SU-DHL-6 (cell line): ENCODE results near the gene CLCA1.

Experiments used
- H2AFZ ChIP-seq: fragments of 200-600 bp; sonication (generic); 2 replicates; pipeline ENCODE4 v1.6.1; 2014; ENCODE audit warnings: low read depth, mild to moderate bottlenecking, moderate library complexity, mixed read lengths, antibody characterized with exemption, low read length; ENCODE audit not compliant: severe bottlenecking
- H3F3A ChIP-seq: fragments of 200-600 bp; shearing (Covaris generic); 2 replicates; pipeline ENCODE4 v1.6.0; 2016; ENCODE audit warnings: antibody characterized with exemption, mild to moderate bottlenecking; ENCODE audit not compliant: insufficient read depth
- H3K27ac ChIP-seq: fragments of 200-600 bp; sonication (generic); 2 replicates; pipeline ENCODE4 v1.5.1; 2016; ENCODE audit warnings: low read depth, mild to moderate bottlenecking, low read length, moderate library complexity, mixed read lengths
- H3K27me3 ChIP-seq: fragments of 200-600 bp; sonication (generic), shearing (Covaris generic); 2 replicates; pipeline ENCODE4 v1.6.0; 2014; ENCODE audit warnings: mild to moderate bottlenecking, low read length
- H3K36me3 ChIP-seq: fragments of 200-600 bp; sonication (generic); 2 replicates; pipeline ENCODE4 v1.6.1; 2014; ENCODE audit warnings: mild to moderate bottlenecking, low read length, mixed read lengths
- H3K4me2 ChIP-seq: fragments of 300-600, 200-600 bp; shearing (Covaris generic), sonication (generic); 2 replicates; pipeline ENCODE4 v1.6.0; 2014; ENCODE audit warnings: low read length, low read depth, mild to moderate bottlenecking; ENCODE audit not compliant: poor library complexity, severe bottlenecking
- H3K4me3 ChIP-seq: fragments of 200-600 bp; sonication (generic); 2 replicates; pipeline ENCODE4 v1.5.1; 2014; ENCODE audit warnings: antibody characterized with exemption, low read length, mild to moderate bottlenecking, mixed read lengths; ENCODE audit not compliant: insufficient read depth, poor library complexity, severe bottlenecking
- H3K79me2 ChIP-seq: fragments of 200-600 bp; sonication (generic); 2 replicates; pipeline ENCODE4 v1.6.1; 2014; ENCODE audit warnings: mild to moderate bottlenecking, low read length, moderate library complexity; ENCODE audit not compliant: insufficient read depth
- H3K9ac ChIP-seq: fragments of 200-600 bp; sonication (generic); 2 replicates; pipeline ENCODE4 v1.7.0; 2014; ENCODE audit warnings: mild to moderate bottlenecking, low read length
- H3K9me2 ChIP-seq: fragments of 200-600 bp; sonication (generic); replicated peaks from 2 replicates; pipeline ENCODE4 v1.6.1; 2014; ENCODE audit warnings: low read length; ENCODE audit not compliant: insufficient read depth
- H3K9me3 ChIP-seq: fragments of 200-600 bp; sonication (generic); 2 replicates; pipeline ENCODE4 v1.6.1; 2014; ENCODE audit warnings: low read length, mixed read lengths; ENCODE audit not compliant: insufficient read depth
- H4K20me1 ChIP-seq: fragments of 200-600 bp; sonication (generic); 2 replicates; pipeline ENCODE4 v1.6.1; 2014; ENCODE audit warnings: low read depth, mild to moderate bottlenecking, antibody characterized with exemption, low read length, moderate library complexity, mixed read lengths
- CTCF ChIP-seq: fragments of 200-600 bp; sonication (generic); IDR thresholded peaks from one replicate; pipeline ENCODE4 v1.5.1; 2017; ENCODE audit warnings: antibody characterized with exemption, mild to moderate bottlenecking, low read length, moderate library complexity; ENCODE audit not compliant: insufficient read depth, poor library complexity, severe bottlenecking
- EZH2phosphoT487 ChIP-seq: fragments of 200-600 bp; sonication (generic), shearing (Covaris generic); conservative IDR thresholded peaks from 2 replicates; pipeline ENCODE4 v1.6.1; 2018; ENCODE audit warnings: mild to moderate bottlenecking, antibody characterized with exemption, low read length, moderate library complexity, mixed read lengths

CLCA1 gene

GRCh38 chr1:86470859-86471258 lies 2.1 kb downstream of the CLCA1 start:
- H4K20me1 ChIP-seq: no peaks in the 10 kb centered on the region
- TF ChIP-seq EZH2phosphoT487: no peak
- no peak for TF ChIP-seq CTCF
- no peaks in the 10 kb centered on the region for H3K36me3 ChIP-seq
- no peak overlapping the region for H3K9ac ChIP-seq
- no peak overlapping the region for H3K4me2 ChIP-seq
- no peak overlapping the region for H2AFZ ChIP-seq
- no peaks in the 10 kb centered on the region for H3F3A ChIP-seq
- H3K4me3 ChIP-seq: no peak overlapping the region
- H3K27ac ChIP-seq: no peak overlapping the region
- no peaks in the 10 kb centered on the region for H3K9me3 ChIP-seq
- no peaks in the 10 kb centered on the region for H3K79me2 ChIP-seq
- H3K9me2 ChIP-seq: no peaks in the 10 kb centered on the region
- H3K27me3 ChIP-seq: no peaks in the 10 kb centered on the region

GRCh38 chr1:86471291-86471690 lies 2.6 kb downstream of the CLCA1 start:
- H3K9me3 ChIP-seq: no peaks in the 10 kb centered on the region
- no peaks in the 10 kb centered on the region for H3K79me2 ChIP-seq
- no peak overlapping the region for H3K4me2 ChIP-seq
- no peak for TF ChIP-seq CTCF
- no peak for TF ChIP-seq EZH2phosphoT487
- no peak overlapping the region for H2AFZ ChIP-seq
- H3K27ac ChIP-seq: no peak overlapping the region
- H3K9me2 ChIP-seq: no peaks in the 10 kb centered on the region
- no peaks in the 10 kb centered on the region for H3K27me3 ChIP-seq
- no peaks in the 10 kb centered on the region for H3K36me3 ChIP-seq
- H4K20me1 ChIP-seq: no peaks in the 10 kb centered on the region
- no peak overlapping the region for H3K9ac ChIP-seq
- H3K4me3 ChIP-seq: no peak overlapping the region
- H3F3A ChIP-seq: no peaks in the 10 kb centered on the region

DNA sequence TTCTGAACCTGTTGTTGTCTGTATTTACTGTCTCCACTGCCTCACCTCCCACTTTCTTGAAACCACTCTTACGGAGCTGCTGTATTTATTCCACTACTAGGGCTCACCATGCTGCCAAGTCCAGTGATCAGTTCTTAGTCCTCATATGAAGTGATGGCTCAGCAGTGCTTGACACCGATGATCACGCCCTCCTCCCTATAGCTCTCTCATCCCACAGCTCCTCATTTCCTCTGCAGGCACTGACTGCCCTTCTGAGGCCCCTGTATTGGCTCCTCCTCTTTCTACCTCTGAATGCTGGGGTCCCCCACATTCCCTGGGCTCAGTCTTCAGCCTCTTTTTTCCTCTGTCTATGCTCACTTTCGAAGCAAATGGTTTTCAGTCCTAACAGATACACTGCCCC lies 3.4 kb downstream of the CLCA1 start:
- no peaks in the 10 kb centered on the region for H3K9me2 ChIP-seq
- H3K9me3 ChIP-seq: no peaks in the 10 kb centered on the region
- TF ChIP-seq CTCF: no peak
- TF ChIP-seq EZH2phosphoT487: no peak
- H4K20me1 ChIP-seq: no peaks in the 10 kb centered on the region
- no peaks in the 10 kb centered on the region for H3K36me3 ChIP-seq
- no peak overlapping the region for H3K4me2 ChIP-seq
- H3K27me3 ChIP-seq: no peaks in the 10 kb centered on the region
- no peak overlapping the region for H2AFZ ChIP-seq
- no peak overlapping the region for H3K4me3 ChIP-seq
- no peaks in the 10 kb centered on the region for H3F3A ChIP-seq
- no peaks in the 10 kb centered on the region for H3K79me2 ChIP-seq
- no peak overlapping the region for H3K27ac ChIP-seq
- H3K9ac ChIP-seq: no peak overlapping the region

GRCh38 chr1:86472767-86473166 lies 4.0 kb downstream of the CLCA1 start:
- Histone ChIP-seq H3K79me2 (no peaks in the 10 kb centered on the region), H3K9ac (no peak overlapping the region), H3K4me3 (no peak overlapping the region), H3K36me3 (no peaks in the 10 kb centered on the region), H4K20me1 (no peaks in the 10 kb centered on the region), H3K9me3 (no peaks in the 10 kb centered on the region), H3K27me3 (no peaks in the 10 kb centered on the region), H3K9me2 (no peaks in the 10 kb centered on the region), H3F3A (no peaks in the 10 kb centered on the region), H3K4me2 (no peak overlapping the region), H3K27ac (no peak overlapping the region), H2AFZ (no peak overlapping the region)
- no peak for TF ChIP-seq CTCF
- no peak for TF ChIP-seq EZH2phosphoT487
